Mesenchymal stem cell (in vitro differentiated cells and primary cell): ENCODE results near the gene EXD2.
"Not testable (repeated sequence)": the region's sequence is repeated elsewhere in the genome, so short reads cannot be mapped to it uniquely, and the experiment has no call there.

Source experiments
- DNase-seq: peaks from one replicate; pipeline ENCODE4 v3.0.0-alpha.2; 2013
- H2AFZ ChIP-seq: one replicate; pipeline ENCODE4 v1.6.1; 2013; ENCODE audit warnings: low read depth, mild to moderate bottlenecking, control low read depth, inconsistent platforms, low read length, moderate library complexity
- H2AK5ac ChIP-seq: 2 replicates; pipeline ENCODE4 v1.6.1; 2013; ENCODE audit warnings: low read length, moderate library complexity, mild to moderate bottlenecking, inconsistent platforms; ENCODE audit not compliant: severe bottlenecking
- H2BK120ac ChIP-seq: one replicate; pipeline ENCODE4 v1.6.1; 2013; ENCODE audit warnings: low read depth, mild to moderate bottlenecking, inconsistent platforms, low read length, moderate library complexity
- H2BK12ac ChIP-seq, 2 experiments: one replicate each; pipeline ENCODE4 v1.6.1; 2013; ENCODE audit warnings: inconsistent platforms in 2 of 2, low read length in 2 of 2, mild to moderate bottlenecking in 2 of 2, moderate library complexity in 2 of 2, control low read depth in 1 of 2
- H2BK15ac ChIP-seq: one replicate; pipeline ENCODE4 v1.6.1; 2013; ENCODE audit warnings: mild to moderate bottlenecking, low read depth, inconsistent platforms; ENCODE audit not compliant: poor library complexity, severe bottlenecking
- H2BK5ac ChIP-seq: 2 replicates; pipeline ENCODE4 v1.6.1; 2013; ENCODE audit warnings: low read depth, mild to moderate bottlenecking, low read length, control low read depth, inconsistent platforms; ENCODE audit not compliant: poor library complexity, severe bottlenecking
- H3K14ac ChIP-seq, 2 experiments: one replicate each; pipeline ENCODE4 v1.6.1; 2013; ENCODE audit warnings: inconsistent platforms in 2 of 2, low read length in 2 of 2, control low read depth in 1 of 2, mild to moderate bottlenecking in 1 of 2, moderate library complexity in 1 of 2
- H3K18ac ChIP-seq, 2 experiments: one replicate each; pipeline ENCODE4 v1.6.1; 2013; ENCODE audit warnings: inconsistent platforms in 2 of 2, low read length in 2 of 2, control low read depth in 1 of 2, low read depth in 1 of 2, mild to moderate bottlenecking in 1 of 2
- H3K23ac ChIP-seq, 2 experiments: one replicate each; pipeline ENCODE4 v1.6.1; 2013; ENCODE audit warnings: inconsistent platforms in 2 of 2, low read length in 2 of 2, mild to moderate bottlenecking in 2 of 2, moderate library complexity in 2 of 2, control low read depth in 1 of 2
- H3K27ac ChIP-seq: 2 replicates; pipeline ENCODE4 v1.5.1; 2013; ENCODE audit warnings: mild to moderate bottlenecking, moderate library complexity, low read length, control low read depth, inconsistent platforms; ENCODE audit not compliant: poor library complexity, severe bottlenecking
- H3K27me3 ChIP-seq, 2 experiments: 2 replicates each; pipeline versions ENCODE4 v1.6.1 to v1.7.0; 2013; ENCODE audit warnings: low read length in 2 of 2, mild to moderate bottlenecking in 2 of 2, moderate library complexity in 2 of 2, control low read depth in 1 of 2, inconsistent platforms in 1 of 2; ENCODE audit not compliant: control insufficient read depth in 1 of 2, insufficient read depth in 1 of 2
- H3K36me3 ChIP-seq, 2 experiments: 2 replicates each; pipeline versions ENCODE4 v1.6.1 to v1.7.0; 2013; ENCODE audit warnings: low read length in 2 of 2, control low read depth in 1 of 2, inconsistent platforms in 1 of 2, low read depth in 1 of 2, mild to moderate bottlenecking in 1 of 2; ENCODE audit not compliant: insufficient read depth in 2 of 2, control insufficient read depth in 1 of 2
- H3K4ac ChIP-seq, 2 experiments: one replicate each; pipeline ENCODE4 v1.6.1; 2013; ENCODE audit warnings: inconsistent platforms in 2 of 2, low read length in 2 of 2, mild to moderate bottlenecking in 2 of 2, moderate library complexity in 2 of 2, control low read depth in 1 of 2, low read depth in 1 of 2
- H3K4me1 ChIP-seq: 2 replicates; pipeline ENCODE4 v1.6.1; 2013; ENCODE audit warnings: low read depth, low read length, control low read depth; ENCODE audit not compliant: control insufficient read depth, insufficient read depth
- H3K4me2 ChIP-seq: 2 replicates; pipeline ENCODE4 v1.6.1; 2013; ENCODE audit warnings: low read length, mild to moderate bottlenecking, inconsistent platforms; ENCODE audit not compliant: poor library complexity, severe bottlenecking
- H3K4me3 ChIP-seq, 2 experiments: 2 replicates each; pipeline versions ENCODE4 v1.5.1 to v1.7.0; 2013; ENCODE audit warnings: low read length in 2 of 2, mild to moderate bottlenecking in 2 of 2, control low read depth in 1 of 2, low read depth in 1 of 2; ENCODE audit not compliant: insufficient read depth in 1 of 2
- H3K79me1 ChIP-seq: replicated peaks from 2 replicates; pipeline ENCODE4 v1.6.1; 2013; ENCODE audit warnings: mild to moderate bottlenecking, control low read depth, low read length, inconsistent platforms; ENCODE audit not compliant: poor library complexity, severe bottlenecking
- H3K9ac ChIP-seq: 2 replicates; pipeline ENCODE4 v1.7.0; 2013; ENCODE audit warnings: mild to moderate bottlenecking, low read length, moderate library complexity
- H3K9me3 ChIP-seq: 2 replicates; pipeline ENCODE4 v1.7.0; 2013; ENCODE audit warnings: mild to moderate bottlenecking, low read length; ENCODE audit not compliant: control insufficient read depth
- H4K8ac ChIP-seq: one replicate; pipeline ENCODE4 v1.6.1; 2013; ENCODE audit warnings: inconsistent platforms, mild to moderate bottlenecking, low read length, moderate library complexity
- H4K91ac ChIP-seq: one replicate; pipeline ENCODE4 v1.6.1; 2013; ENCODE audit warnings: mild to moderate bottlenecking, low read length, inconsistent platforms
- WGBS: methylation state at CpG from one replicate; pipeline ENCODE4 v1.1.7; 2013; ENCODE audit warnings: mixed read lengths; 5-methylcytosine and 5-hydroxymethylcytosine counted together

EXD2 gene

DNA sequence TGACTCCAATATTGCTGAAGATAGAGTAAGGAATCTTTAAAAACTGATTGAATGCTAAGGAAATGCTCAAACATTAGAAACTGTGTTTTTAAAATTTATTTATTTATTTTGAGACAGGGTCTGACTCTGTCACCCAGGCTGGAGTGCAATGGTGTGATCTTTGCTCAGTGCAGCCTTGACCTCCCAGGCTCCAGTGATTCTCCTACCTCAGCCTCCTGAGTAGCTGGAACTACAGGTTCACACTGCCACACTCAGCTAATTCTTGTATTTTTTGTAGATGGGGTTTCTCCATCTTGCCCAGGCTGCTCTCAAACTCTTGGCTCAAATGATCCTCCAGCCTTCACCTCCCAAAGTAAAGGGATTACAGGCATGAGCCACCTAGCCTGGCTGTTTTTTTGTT is 35.1 kb upstream of the EXD2 start:
- no peak overlapping the region for H2BK120ac ChIP-seq
- H2BK5ac ChIP-seq: no peak overlapping the region
- no peaks in the 10 kb centered on the region for H3K27me3 ChIP-seq
- H3K79me1 ChIP-seq: peaks cover 1% of the 10 kb centered on the region
- no peak overlapping the region for H3K27ac ChIP-seq
- no peak overlapping the region for H3K4me3 ChIP-seq
- no peak overlapping the region for H3K4me2 ChIP-seq
- no peaks in the 10 kb centered on the region for H3K36me3 ChIP-seq
- H3K23ac ChIP-seq: no peak overlapping the region
- H3K14ac ChIP-seq: no peak overlapping the region
- H3K4me1 ChIP-seq: no peaks in the 10 kb centered on the region
- no peak overlapping the region for H2AFZ ChIP-seq
- H4K8ac ChIP-seq: no peak overlapping the region
- H2AK5ac ChIP-seq: no peak overlapping the region
- no peak overlapping the region for H3K18ac ChIP-seq
- H3K9me3 ChIP-seq: no peaks in the 10 kb centered on the region
- DNase-seq: no peak
- no peak overlapping the region for H2BK15ac ChIP-seq
- H2BK12ac ChIP-seq: no peak overlapping the region
- no peak overlapping the region for H3K9ac ChIP-seq
- H4K91ac ChIP-seq: no peak overlapping the region
- H3K4ac ChIP-seq: no peak overlapping the region

DNA sequence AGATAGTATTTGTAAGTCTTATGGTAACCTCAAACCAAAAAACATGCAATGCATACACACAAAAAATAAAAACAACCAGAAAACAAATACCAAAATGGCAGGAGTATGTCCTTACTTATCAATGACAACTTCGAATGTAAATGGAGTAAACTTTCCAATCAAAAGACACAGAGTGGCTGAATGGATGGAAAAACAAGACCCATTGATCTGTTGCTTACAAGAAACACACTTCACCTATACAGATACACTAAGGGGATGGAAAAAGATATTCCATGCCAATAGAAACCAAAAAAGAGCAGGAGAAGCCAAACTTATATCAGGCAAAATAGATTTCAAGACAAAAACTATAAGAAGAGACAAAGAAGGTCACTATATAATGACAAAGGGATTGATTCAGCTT is 29.7 kb upstream of the EXD2 start:
- no peak overlapping the region for H4K91ac ChIP-seq
- no peak overlapping the region for H3K4me2 ChIP-seq
- no peaks in the 10 kb centered on the region for H3K27me3 ChIP-seq
- no peak overlapping the region for H3K4ac ChIP-seq
- H3K4me1 ChIP-seq: no peaks in the 10 kb centered on the region
- H3K18ac ChIP-seq: no peak overlapping the region
- no peak overlapping the region for H3K27ac ChIP-seq
- no peak overlapping the region for H2BK120ac ChIP-seq
- no peak overlapping the region for H3K9ac ChIP-seq
- WGBS: 43% methylated on average over 1 of the region's 1 CpG
- H2AFZ ChIP-seq: no peak overlapping the region
- no peak overlapping the region for H2BK5ac ChIP-seq
- no peak overlapping the region for H3K14ac ChIP-seq
- H3K9me3 ChIP-seq: peaks cover 17% of the 10 kb centered on the region
- no peak overlapping the region for H3K23ac ChIP-seq
- H2BK15ac ChIP-seq: no peak overlapping the region
- no peak overlapping the region for H2BK12ac ChIP-seq
- no peak overlapping the region for H3K4me3 ChIP-seq
- no peak overlapping the region for H2AK5ac ChIP-seq
- H3K36me3 ChIP-seq: no peaks in the 10 kb centered on the region
- DNase-seq: no peak
- no peaks in the 10 kb centered on the region for H3K79me1 ChIP-seq
- H4K8ac ChIP-seq: no peak overlapping the region

DNA sequence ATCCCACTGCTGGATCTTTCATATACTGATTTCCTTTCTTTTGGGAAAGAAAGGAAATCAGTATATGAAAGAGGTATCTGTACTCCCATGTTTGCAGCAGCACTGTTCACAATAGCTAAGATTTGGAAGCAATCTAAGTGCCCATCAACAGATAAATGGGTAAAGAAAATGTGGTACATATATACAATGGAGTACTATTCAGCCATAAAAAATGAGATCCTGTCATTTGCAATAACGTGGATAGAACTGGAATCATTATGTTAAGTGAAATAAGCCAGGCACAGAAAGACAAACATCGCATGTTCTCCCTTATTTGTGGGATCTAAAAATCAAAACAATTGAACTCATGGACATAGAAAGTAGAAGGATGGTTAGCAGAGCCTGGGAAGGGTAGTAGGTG is 25.5 kb upstream of the EXD2 start:
- not testable (repeated sequence) for H3K36me3 ChIP-seq, H4K8ac ChIP-seq, H3K27me3 ChIP-seq, H3K18ac ChIP-seq, H2AFZ ChIP-seq, H2BK15ac ChIP-seq, DNase-seq, H3K4me3 ChIP-seq, H3K79me1 ChIP-seq, H3K23ac ChIP-seq, H3K4ac ChIP-seq, H2BK5ac ChIP-seq, H3K9ac ChIP-seq, H3K4me1 ChIP-seq, H3K4me2 ChIP-seq, H3K14ac ChIP-seq, H3K27ac ChIP-seq, H4K91ac ChIP-seq, H2BK12ac ChIP-seq, H2AK5ac ChIP-seq, H2BK120ac ChIP-seq
- peaks cover 17% of the 10 kb centered on the region for H3K9me3 ChIP-seq
- 58% methylated on average over 2 of the region's 2 CpGs for WGBS

DNA sequence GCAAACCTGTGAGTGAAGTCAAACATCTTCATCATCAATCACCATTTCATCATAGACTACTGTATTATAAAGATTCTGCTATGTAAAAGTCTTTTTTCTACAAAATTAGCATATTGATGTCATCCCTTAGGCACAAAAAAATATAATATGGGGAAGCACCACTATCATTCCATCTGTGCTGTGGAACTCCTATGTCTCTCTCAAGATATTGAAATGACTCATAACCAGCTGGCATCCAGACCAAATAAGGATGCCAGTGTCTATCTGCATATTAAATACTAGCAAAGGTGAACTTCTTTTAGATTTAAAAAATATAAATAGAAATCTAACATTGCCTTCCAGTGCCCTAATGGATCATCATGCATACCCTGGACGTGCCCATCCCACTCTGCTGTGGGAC is 20.5 kb upstream of the EXD2 start:
- H2AK5ac ChIP-seq: no peak overlapping the region
- H3K23ac ChIP-seq: no peak overlapping the region
- H3K27me3 ChIP-seq: peaks cover 4 to 8% of the 10 kb centered on the region in 2 experiments
- H3K4ac ChIP-seq: no peak overlapping the region
- no peaks in the 10 kb centered on the region for H3K9me3 ChIP-seq
- 80% methylated on average over 1 of the region's 1 CpG for WGBS
- no peak overlapping the region for H3K18ac ChIP-seq
- H3K4me1 ChIP-seq: no peaks in the 10 kb centered on the region
- no peaks in the 10 kb centered on the region for H3K36me3 ChIP-seq
- no peak overlapping the region for H2AFZ ChIP-seq
- no peak overlapping the region for H2BK5ac ChIP-seq
- H3K14ac ChIP-seq: no peak overlapping the region
- H3K4me2 ChIP-seq: no peak overlapping the region
- no peak overlapping the region for H2BK12ac ChIP-seq
- no peak overlapping the region for H3K27ac ChIP-seq
- H2BK15ac ChIP-seq: no peak overlapping the region
- H3K79me1 ChIP-seq: no peaks in the 10 kb centered on the region
- no peak overlapping the region for H3K4me3 ChIP-seq
- no peak overlapping the region for H4K8ac ChIP-seq
- no peak overlapping the region for H3K9ac ChIP-seq
- no peak overlapping the region for H2BK120ac ChIP-seq
- no peak overlapping the region for H4K91ac ChIP-seq
- no peak for DNase-seq
